GM12878 (cell line): ENCODE measurements around the gene PIK3R3. TPM values are rescaled to one million over a fixed set of nuclear protein-coding genes. Genes with fewer than 3 reads are reported as not detected.

Source experiments
- ATAC-seq: fragments of 200-7000 bp; cut with Tn5 transposase; 3 replicates; pipeline ENCODE4 v1.9.1; 2020; ENCODE audit warnings: mild to moderate bottlenecking, moderate library complexity
- BruUV-seq: library from RNA; stranded (reverse); fragments of 400-500 nt; replicated peaks from 2 replicates; lab custom pipeline; 2021; lab: Mats Ljungman, UMichigan
- CTCF ChIA-PET: fragments of 300-600 bp; sonication (Branson Sonifier 250); formaldehyde crosslinking; extraction: SDS; loops from one replicate; lab custom pipeline; 2021; ENCODE audit warnings: inconsistent platforms; lab: Yijun Ruan, JAX
- POLR2A ChIA-PET: fragments of 350-600 bp; formaldehyde crosslinking; extraction: SDS; loops from one replicate; lab custom pipeline; 2021; ENCODE audit warnings: inconsistent platforms; lab: Charles Lee
- RAD21 ChIA-PET: fragments of 300-600 bp; sonication (Branson Sonifier 250); formaldehyde crosslinking; loops from one replicate; lab custom pipeline; 2023; ENCODE audit warnings: antibody characterized with exemption; ENCODE audit not compliant: unreplicated experiment; lab: Charles Lee
- SMC1A ChIA-PET: fragments of 300-600 bp; sonication (Branson Sonifier 250); formaldehyde crosslinking; loops from one replicate; lab custom pipeline; 2023; ENCODE audit not compliant: unreplicated experiment, uncharacterized antibody; lab: Charles Lee
- DNase-seq: peaks from one replicate; pipeline ENCODE4 v3.0.0-alpha.2; 2011; ENCODE audit warnings: low read depth, low spot score
- FAIRE-seq: peaks from 3 replicates; lab custom pipeline; 2011; peaks lifted over from hg19 to GRCh38; lab: Jason Lieb, UNC
- H2AFZ ChIP-seq: 2 replicates; pipeline ENCODE4 v1.6.0; 2011; ENCODE audit warnings: low read depth, low read length, control low read depth; ENCODE audit not compliant: control insufficient read depth
- H3K27ac ChIP-seq: 2 replicates; pipeline ENCODE4 v1.5.1; 2011; ENCODE audit warnings: control low read depth; ENCODE audit not compliant: control insufficient read depth, insufficient read depth
- H3K27me3 ChIP-seq, 2 experiments: replicated peaks in 1 of 2; 2 replicates each; pipeline versions ENCODE4 v1.6.0 to v1.6.1; 2011; ENCODE audit warnings: low read length in 1 of 2; ENCODE audit not compliant: control insufficient read depth in 2 of 2, insufficient read depth in 2 of 2
- H3K36me3 ChIP-seq, 2 experiments: 2 replicates each; pipeline ENCODE4 v1.5.1; 2011; ENCODE audit warnings: low read length in 1 of 2; ENCODE audit not compliant: control insufficient read depth in 2 of 2, insufficient read depth in 2 of 2
- H3K4me1 ChIP-seq: 2 replicates; pipeline ENCODE4 v1.6.1; 2011; ENCODE audit warnings: mild to moderate bottlenecking, low read length, moderate library complexity, mixed read lengths; ENCODE audit not compliant: control insufficient read depth, insufficient read depth
- H3K4me2 ChIP-seq: 2 replicates; pipeline ENCODE4 v1.6.0; 2011; ENCODE audit warnings: control low read depth; ENCODE audit not compliant: control insufficient read depth, insufficient read depth
- H3K4me3 ChIP-seq: fragments of 200-600 bp; sonication (generic); 2 replicates; pipeline ENCODE4 v1.5.1; 2016
- H3K79me2 ChIP-seq: 2 replicates; pipeline ENCODE4 v1.6.0; 2011; ENCODE audit warnings: low read length; ENCODE audit not compliant: control insufficient read depth, insufficient read depth
- H3K9ac ChIP-seq: 2 replicates; pipeline ENCODE4 v1.8.0; 2011; ENCODE audit warnings: low read length, control low read depth, mixed read lengths; ENCODE audit not compliant: control insufficient read depth, insufficient read depth
- H3K9me3 ChIP-seq: replicated peaks from 3 replicates; pipeline ENCODE4 v1.5.1; 2011; ENCODE audit warnings: mild to moderate bottlenecking, low read length; ENCODE audit not compliant: control insufficient read depth, insufficient read depth
- H4K20me1 ChIP-seq: 2 replicates; pipeline ENCODE4 v1.6.0; 2011; ENCODE audit not compliant: control insufficient read depth, insufficient read depth
- ATF7 ChIP-seq: fragments of 450-650 bp; IDR thresholded peaks from 2 replicates; pipeline ENCODE4 v1.6.1; 2016; ENCODE audit warnings: low read depth, mild to moderate bottlenecking
- CHD4 ChIP-seq: fragments of 200-600 bp; sonication (generic); IDR thresholded peaks from 2 replicates; pipeline ENCODE4 v1.6.1; 2016; ENCODE audit warnings: mild to moderate bottlenecking
- CREM ChIP-seq: IDR thresholded peaks from 2 replicates; pipeline ENCODE4 v1.6.1; 2014; ENCODE audit warnings: antibody characterized with exemption, low read depth
- EGR1 ChIP-seq, 2 experiments: IDR thresholded peaks; 1 replicate in 1 of 2; 2 replicates in 1 of 2; pipeline ENCODE4 v1.6.1; 2011 to 2012; ENCODE audit warnings: low read depth in 2 of 2, low read length in 2 of 2, borderline replicate concordance in 1 of 2, mild to moderate bottlenecking in 1 of 2, moderate library complexity in 1 of 2
- JUNB ChIP-seq: IDR thresholded peaks from 2 replicates; pipeline ENCODE4 v1.6.1; 2016; ENCODE audit warnings: antibody characterized with exemption, mild to moderate bottlenecking
- NFYA ChIP-seq: IDR thresholded peaks from 2 replicates; pipeline ENCODE4 v1.6.1; 2011; ENCODE audit warnings: low read depth, mild to moderate bottlenecking, low read length, improper control_type of control experiment, borderline replicate concordance
- PBX3 ChIP-seq: IDR thresholded peaks from 2 replicates; pipeline ENCODE4 v1.6.1; 2011; ENCODE audit warnings: mild to moderate bottlenecking, low read depth, low read length, moderate library complexity; ENCODE audit not compliant: insufficient replicate concordance
- POLR2AphosphoS2 ChIP-seq: IDR thresholded peaks from 2 replicates; pipeline ENCODE4 v1.6.1; 2011; ENCODE audit warnings: low read depth, mild to moderate bottlenecking, low read length, improper control_type of control experiment, moderate library complexity
- SIX5 ChIP-seq: IDR thresholded peaks from 2 replicates; pipeline ENCODE4 v1.6.1; 2011; ENCODE audit warnings: mild to moderate bottlenecking, low read depth, low read length, moderate library complexity; ENCODE audit not compliant: severe bottlenecking
- SMAD1 ChIP-seq: fragments of 450-650 bp; IDR thresholded peaks from 2 replicates; pipeline ENCODE4 v1.6.1; 2018; ENCODE audit warnings: mild to moderate bottlenecking, low read depth; ENCODE audit not compliant: partially characterized antibody
- SP1 ChIP-seq: IDR thresholded peaks from one replicate; pipeline ENCODE4 v1.6.1; 2011; ENCODE audit warnings: low read depth, low read length
- USF1 ChIP-seq: IDR thresholded peaks from 2 replicates; pipeline ENCODE4 v1.6.1; 2011; ENCODE audit warnings: borderline replicate concordance, low read depth, mild to moderate bottlenecking, moderate library complexity, mixed read lengths, low read length; ENCODE audit not compliant: insufficient read depth; ENCODE audit errors: extremely low read length
- WGBS: methylation state at CpG from one replicate; pipeline ENCODE4 v1.1.6; 2016; ENCODE audit warnings: low lambda C conversion rate; ENCODE audit not compliant: insufficient replicate concordance, insufficient coverage; ENCODE audit errors: missing lambda C conversion rate; 5-methylcytosine and 5-hydroxymethylcytosine counted together
- in situ Hi-C: fragments of 300-500 bp; cut with MboI; formaldehyde crosslinking; loops from 9 replicates; pipeline ENCODE4 v1.14.3; 2018; ENCODE audit warnings: mixed read lengths
- intact Hi-C: fragments of 100-400 bp; cut with micrococcal nuclease; formaldehyde crosslinking; loops from one replicate; pipeline ENCODE4 v1.14.2; 2022; ENCODE audit not compliant: unreplicated experiment
- polyA plus RNA-seq, 11 experiments: library from polyadenylated mRNA; depleted of rRNA in 4 of 11; unstranded in 6 of 11; stranded (reverse) in 5 of 11; fragments of >200 nt; fragmentation: Nextera tagmentation in 4 of 11; fragmentation: Illumina TruSeq in 1 of 11; extraction: Ambion mirVana in 4 of 11; extraction: Trizol in 1 of 11; gene quantifications; 1 replicate in 1 of 11; 2 replicates in 10 of 11; pipeline versions ENCODE4 v1.2.1 to v1.2.3, GENCODE V29; 2011 to 2016; ENCODE audit warnings: inconsistent platforms in 2 of 11, missing spikeins in 2 of 11, low read depth in 1 of 11
- total RNA-seq, 4 experiments: library from RNA; depleted of rRNA in 3 of 4; stranded (reverse); fragments of >200 nt in 3 of 4; fragmentation: Illumina TruSeq in 1 of 4; extraction: Trizol in 1 of 4; gene quantifications; 2 replicates each; pipeline versions ENCODE4 v1.2.1 to v1.2.3, GENCODE V29; 2013 to 2021
- TF ChIP-seq, protein P1 (sequence below): fragments of 450-650 bp; IDR thresholded peaks from 2 replicates; pipeline ENCODE4 v1.6.1; 2017; ENCODE audit warnings: mild to moderate bottlenecking
- TF ChIP-seq, protein P2 (sequence below): fragments of 450-650 bp; IDR thresholded peaks from 2 replicates; pipeline ENCODE4 v1.6.1; 2014; ENCODE audit warnings: mild to moderate bottlenecking

PIK3R3 gene
- total and polyA plus RNA-seq, 10 of the 15 experiments (the other 5 are each of a cell fraction or from before 2014, with no cell fraction given) = 4.8 to 27.0 (median 19.8) TPM

DNA sequence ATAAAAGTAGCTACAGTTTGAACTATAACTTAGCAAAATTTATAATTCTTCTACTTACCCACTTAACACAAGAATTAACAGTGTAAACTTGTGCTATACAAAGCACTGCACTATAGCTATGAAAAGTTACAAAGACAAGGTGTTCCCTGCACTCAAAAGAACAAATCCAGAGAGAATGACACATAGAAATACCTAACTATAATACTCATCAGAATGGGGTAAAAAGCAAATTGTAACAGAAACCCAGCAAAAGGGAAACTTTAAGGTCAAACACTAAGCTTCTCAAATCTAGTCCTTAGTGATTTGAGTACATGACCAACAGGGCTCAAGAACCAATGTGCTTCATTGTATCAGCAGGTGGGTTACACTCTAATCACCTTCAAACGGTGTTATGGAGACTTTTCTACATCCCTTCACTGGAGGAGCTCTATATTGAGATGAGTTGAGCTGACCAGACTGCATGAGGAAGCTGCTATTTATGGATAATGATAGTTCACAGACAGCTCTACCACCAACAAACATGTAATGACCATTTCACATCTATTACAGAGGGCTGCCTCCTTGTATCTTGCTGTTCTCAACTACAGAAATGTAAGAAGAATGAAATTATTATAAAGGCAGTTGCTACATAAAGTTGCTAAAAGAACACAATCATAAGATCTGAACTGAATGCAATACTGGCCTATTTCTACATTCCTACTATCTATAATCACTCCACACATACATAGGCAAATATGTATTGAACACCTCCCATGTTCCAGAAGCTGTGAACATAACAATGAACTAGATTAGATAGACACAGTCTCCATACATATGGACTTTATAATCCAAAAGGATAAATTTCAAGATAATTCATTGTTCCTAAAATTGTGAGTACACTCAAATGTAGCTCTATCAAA, 47.6 kb downstream of the PIK3R3 start:
- Histone ChIP-seq H3K4me3 (no peak overlapping the region), H3K27me3 (no peaks in the 10 kb centered on the region), H3K4me1 (no peaks in the 10 kb centered on the region), H3K36me3 (no peaks in the 10 kb centered on the region), H3K27ac (no peak overlapping the region), H4K20me1 (no peaks in the 10 kb centered on the region), H3K9me3 (no peaks in the 10 kb centered on the region), H3K4me2 (no peak overlapping the region), H3K79me2 (peaks cover 12% of the 10 kb centered on the region), H2AFZ (no peak overlapping the region), H3K9ac (no peak overlapping the region)
- TF ChIP-seq PBX3 (no peak), NFYA (no peak), CHD4 (no peak), SIX5 (no peak), USF1 (no peak), SMAD1 (no peak), SP1 (no peak), EGR1 (IDR thresholded peaks at IDR 0.05; ENCODE audit: borderline replicate concordance in 1 of 2, low read depth in 2 of 2, low read length in 2 of 2) (no peak), ATF7 (no peak), CREM (no peak), POLR2AphosphoS2 (no peak), JUNB (no peak)
- TF ChIP-seq, protein P1, sequence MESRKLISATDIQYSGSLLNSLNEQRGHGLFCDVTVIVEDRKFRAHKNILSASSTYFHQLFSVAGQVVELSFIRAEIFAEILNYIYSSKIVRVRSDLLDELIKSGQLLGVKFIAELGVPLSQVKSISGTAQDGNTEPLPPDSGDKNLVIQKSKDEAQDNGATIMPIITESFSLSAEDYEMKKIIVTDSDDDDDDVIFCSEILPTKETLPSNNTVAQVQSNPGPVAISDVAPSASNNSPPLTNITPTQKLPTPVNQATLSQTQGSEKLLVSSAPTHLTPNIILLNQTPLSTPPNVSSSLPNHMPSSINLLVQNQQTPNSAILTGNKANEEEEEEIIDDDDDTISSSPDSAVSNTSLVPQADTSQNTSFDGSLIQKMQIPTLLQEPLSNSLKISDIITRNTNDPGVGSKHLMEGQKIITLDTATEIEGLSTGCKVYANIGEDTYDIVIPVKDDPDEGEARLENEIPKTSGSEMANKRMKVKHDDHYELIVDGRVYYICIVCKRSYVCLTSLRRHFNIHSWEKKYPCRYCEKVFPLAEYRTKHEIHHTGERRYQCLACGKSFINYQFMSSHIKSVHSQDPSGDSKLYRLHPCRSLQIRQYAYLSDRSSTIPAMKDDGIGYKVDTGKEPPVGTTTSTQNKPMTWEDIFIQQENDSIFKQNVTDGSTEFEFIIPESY = no peak
- TF ChIP-seq, protein P2, sequence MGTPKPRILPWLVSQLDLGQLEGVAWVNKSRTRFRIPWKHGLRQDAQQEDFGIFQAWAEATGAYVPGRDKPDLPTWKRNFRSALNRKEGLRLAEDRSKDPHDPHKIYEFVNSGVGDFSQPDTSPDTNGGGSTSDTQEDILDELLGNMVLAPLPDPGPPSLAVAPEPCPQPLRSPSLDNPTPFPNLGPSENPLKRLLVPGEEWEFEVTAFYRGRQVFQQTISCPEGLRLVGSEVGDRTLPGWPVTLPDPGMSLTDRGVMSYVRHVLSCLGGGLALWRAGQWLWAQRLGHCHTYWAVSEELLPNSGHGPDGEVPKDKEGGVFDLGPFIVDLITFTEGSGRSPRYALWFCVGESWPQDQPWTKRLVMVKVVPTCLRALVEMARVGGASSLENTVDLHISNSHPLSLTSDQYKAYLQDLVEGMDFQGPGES = no peak
- BruUV-seq = no TSS peak
- peak; percentile 54 for ATAC-seq
- CTCF ChIA-PET = interaction anchor here (0.7 to 1.4 kb wide), 5 partner anchors 10 to 139 kb away, joined by 3 to 7 read pairs (median 4); no protein-coding TSS in a partner anchor
- POLR2A ChIA-PET = interaction anchor here (0.7 to 1.2 kb wide), 4 partner anchors 8 to 399 kb away, joined by 3 to 4 read pairs (median 4); partner anchors contain the start of gene GPBP1L1
- FAIRE-seq = no peak
- 36% methylated on average over 1 of the region's 1 CpG for WGBS
- in situ Hi-C loops (no loop called here), intact Hi-C loops (no loop called here)
- RAD21 ChIA-PET = interaction anchor here (0.8 to 1.4 kb wide), 10 partner anchors 9 to 140 kb away, joined by 3 to 5 read pairs (median 3); no protein-coding TSS in a partner anchor
- SMC1A ChIA-PET = interaction anchor here (1.0 to 2.3 kb wide), 18 partner anchors 8 to 160 kb away, joined by 3 to 9 read pairs (median 4); no protein-coding TSS in a partner anchor
- no peak for DNase-seq
